HL-60 (cell line): Measurements from ENCODE around the gene RTN4.

Experiments
- DNase-seq, 2 experiments: peaks; one replicate each; pipeline ENCODE4 v3.0.0-alpha.2; 2010 to 2020; ENCODE audit warnings: low read depth in 1 of 2, low spot score in 1 of 2
- H3K27ac ChIP-seq: fragments of 250-450 bp; sonication (Bioruptor Pico); replicated peaks from 2 replicates; pipeline ENCODE4 v1.5.1; 2020; ENCODE audit warnings: mild to moderate bottlenecking, moderate library complexity
- H3K27me3 ChIP-seq: fragments of 250-450 bp; sonication (Bioruptor Pico); 2 replicates; pipeline ENCODE4 v1.5.1; 2021; ENCODE audit warnings: mild to moderate bottlenecking, moderate library complexity; ENCODE audit not compliant: insufficient read depth, poor library complexity, severe bottlenecking
- H3K4me3 ChIP-seq: replicated peaks from 2 replicates; pipeline ENCODE4 v1.5.1; 2011; ENCODE audit warnings: mild to moderate bottlenecking, control low read depth, low read length; ENCODE audit not compliant: insufficient read depth
- CTCF ChIP-seq: IDR thresholded peaks from one replicate; pipeline ENCODE4 v1.5.1; 2011; ENCODE audit warnings: low read length, control low read depth, inconsistent platforms; ENCODE audit not compliant: insufficient read depth
- GABPA ChIP-seq: IDR thresholded peaks from 2 replicates; pipeline ENCODE4 v1.6.1; 2012; ENCODE audit warnings: low read depth
- POLR2AphosphoS5 ChIP-seq: IDR thresholded peaks from 2 replicates; pipeline ENCODE4 v1.6.1; 2012; ENCODE audit warnings: low read depth
- REST ChIP-seq: IDR thresholded peaks from 2 replicates; pipeline ENCODE4 v1.6.1; 2012; ENCODE audit warnings: low read depth; ENCODE audit not compliant: insufficient replicate concordance
- SPI1 ChIP-seq: IDR thresholded peaks from 2 replicates; pipeline ENCODE4 v1.6.1; 2012; ENCODE audit warnings: low read depth, mild to moderate bottlenecking, borderline replicate concordance
- long read RNA-seq: library from polyadenylated mRNA; unstranded; transcript quantifications from one replicate; pipeline ENCODE4 v2.0.0, GENCODE V29; 2020

The RTN4 gene
- long read RNA-seq, partial matches to known transcripts = 15 of 315 reads
- long read RNA-seq, other reads (novel, unspliced or antisense) = 297 of 315 reads

GRCh38 chr2:55050100-55050994, at the start of gene RTN4:
RTN4 (minus strand) TSS chr2:55050451; CDS start chr2:55050300, 151 bp downstream.
- peak; percentile 97 to 99 for DNase-seq
- TF ChIP-seq CTCF (no peak), REST (peak; percentile 33), POLR2AphosphoS5 (peak; percentile 96), GABPA (no peak), SPI1 (peak; percentile 99)
- H3K27ac ChIP-seq = peak within 1 kb of the TSS; percentile 92
- H3K4me3 ChIP-seq = peak within 1 kb of the TSS; percentile 69
- no peaks in the 10 kb centered on the region for H3K27me3 ChIP-seq

GRCh38 chr2:55099493-55099877, 49.2 kb upstream of the RTN4 start:
- peak overlapping the region; percentile 84 for H3K27ac ChIP-seq
- H3K4me3 ChIP-seq = no peak overlapping the region
- no peak for TF ChIP-seq GABPA
- no peak for TF ChIP-seq SPI1
- TF ChIP-seq CTCF = no peak
- no peak for TF ChIP-seq REST
- no peak for TF ChIP-seq POLR2AphosphoS5
- DNase-seq = no peak
- H3K27me3 ChIP-seq = no peaks in the 10 kb centered on the region

- TF ChIP-seq SPI1 (no peak), GABPA (no peak), CTCF (no peak), REST (no peak)
- Histone ChIP-seq H3K4me3 (no peak overlapping the region), H3K27ac (peak overlapping the region; percentile 64), H3K27me3 (no peaks in the 10 kb centered on the region)
- DNase-seq = peak in 1 of 2 experiments; percentile 77
Measured at GRCh38 chr2:55097461-55098410, 47.5 kb upstream of the RTN4 start.
